ENCODE data around the gene BCR.
A peak's percentile ranks its signal among the peaks of the same experiment; 100 is the strongest.

Gene BCR

GRCh38 chr22:23275751-23276150 is 95.4 kb downstream of the BCR start:
- no peaks in the 10 kb centered on the region for H3K9me3 ChIP-seq (ENCODE audit: control insufficient read depth, insufficient read depth, low read length)
- peak overlapping the region; percentile 24 for H3K9ac ChIP-seq (ENCODE audit: low read depth, low read length)
- H3K4me1 ChIP-seq (ENCODE audit: control insufficient read depth, insufficient read depth, low read length) = no peaks in the 10 kb centered on the region
- peaks cover 70% of the 10 kb centered on the region for H3K36me3 ChIP-seq (ENCODE audit: control insufficient read depth, insufficient read depth, low read length)
- no peaks in the 10 kb centered on the region for H3K27me3 ChIP-seq (ENCODE audit: control insufficient read depth, insufficient read depth, low read length)
- H3K4me3 ChIP-seq (ENCODE audit: low read depth, low read length) = no peak overlapping the region

GRCh38 chr22:23276656-23277582 is 96.6 kb downstream of the BCR start:
- Histone ChIP-seq H3K4me3 (ENCODE audit: low read depth, low read length) (no peak overlapping the region), H3K4me1 (ENCODE audit: control insufficient read depth, insufficient read depth, low read length) (no peaks in the 10 kb centered on the region), H3K9ac (ENCODE audit: low read depth, low read length) (no peak overlapping the region), H3K36me3 (ENCODE audit: control insufficient read depth, insufficient read depth, low read length) (peaks cover 64% of the 10 kb centered on the region), H3K27me3 (ENCODE audit: control insufficient read depth, insufficient read depth, low read length) (no peaks in the 10 kb centered on the region), H3K9me3 (ENCODE audit: control insufficient read depth, insufficient read depth, low read length) (no peaks in the 10 kb centered on the region)

GRCh38 chr22:23277583-23278295 is 97.4 kb downstream of the BCR start:
- Histone ChIP-seq H3K4me1 (ENCODE audit: control insufficient read depth, insufficient read depth, low read length) (no peaks in the 10 kb centered on the region), H3K9ac (ENCODE audit: low read depth, low read length) (no peak overlapping the region), H3K36me3 (ENCODE audit: control insufficient read depth, insufficient read depth, low read length) (peaks cover 65% of the 10 kb centered on the region), H3K27me3 (ENCODE audit: control insufficient read depth, insufficient read depth, low read length) (no peaks in the 10 kb centered on the region), H3K4me3 (ENCODE audit: low read depth, low read length) (no peak overlapping the region), H3K9me3 (ENCODE audit: control insufficient read depth, insufficient read depth, low read length) (no peaks in the 10 kb centered on the region)

GRCh38 chr22:23278883-23279675 is 98.8 kb downstream of the BCR start:
- no peak overlapping the region for H3K4me3 ChIP-seq (ENCODE audit: low read depth, low read length)
- peaks cover 63% of the 10 kb centered on the region for H3K36me3 ChIP-seq (ENCODE audit: control insufficient read depth, insufficient read depth, low read length)
- H3K9me3 ChIP-seq (ENCODE audit: control insufficient read depth, insufficient read depth, low read length) = no peaks in the 10 kb centered on the region
- no peaks in the 10 kb centered on the region for H3K27me3 ChIP-seq (ENCODE audit: control insufficient read depth, insufficient read depth, low read length)
- H3K9ac ChIP-seq (ENCODE audit: low read depth, low read length) = no peak overlapping the region
- H3K4me1 ChIP-seq (ENCODE audit: control insufficient read depth, insufficient read depth, low read length) = no peaks in the 10 kb centered on the region

- no peaks in the 10 kb centered on the region for H3K9me3 ChIP-seq (ENCODE audit: control insufficient read depth, insufficient read depth, low read length)
- no peak overlapping the region for H3K9ac ChIP-seq (ENCODE audit: low read depth, low read length)
- no peaks in the 10 kb centered on the region for H3K27me3 ChIP-seq (ENCODE audit: control insufficient read depth, insufficient read depth, low read length)
- no peak overlapping the region for H3K4me3 ChIP-seq (ENCODE audit: low read depth, low read length)
- H3K4me1 ChIP-seq (ENCODE audit: control insufficient read depth, insufficient read depth, low read length) = no peaks in the 10 kb centered on the region
- peaks cover 65% of the 10 kb centered on the region for H3K36me3 ChIP-seq (ENCODE audit: control insufficient read depth, insufficient read depth, low read length)
These were observed 99.5 kb downstream of the BCR start for GRCh38 chr22:23279781-23280180.

- Histone ChIP-seq H3K9ac (ENCODE audit: low read depth, low read length) (no peak overlapping the region), H3K4me3 (ENCODE audit: low read depth, low read length) (no peak overlapping the region), H3K36me3 (ENCODE audit: control insufficient read depth, insufficient read depth, low read length) (peaks cover 64% of the 10 kb centered on the region), H3K4me1 (ENCODE audit: control insufficient read depth, insufficient read depth, low read length) (no peaks in the 10 kb centered on the region), H3K27me3 (ENCODE audit: control insufficient read depth, insufficient read depth, low read length) (no peaks in the 10 kb centered on the region), H3K9me3 (ENCODE audit: control insufficient read depth, insufficient read depth, low read length) (no peaks in the 10 kb centered on the region)
These were observed 100.2 kb downstream of the BCR start for GRCh38 chr22:23280356-23281052.

GRCh38 chr22:23281053-23281405 is 100.7 kb downstream of the BCR start:
- Histone ChIP-seq H3K27me3 (ENCODE audit: control insufficient read depth, insufficient read depth, low read length) (no peaks in the 10 kb centered on the region), H3K4me3 (ENCODE audit: low read depth, low read length) (no peak overlapping the region), H3K9ac (ENCODE audit: low read depth, low read length) (no peak overlapping the region)

GRCh38 chr22:23281406-23282088 is 101.2 kb downstream of the BCR start:
- H3K36me3 ChIP-seq (ENCODE audit: control insufficient read depth, insufficient read depth, low read length) = peaks cover 62% of the 10 kb centered on the region

More at GRCh38 chr22:23281053-23281405, 100.7 kb downstream of the BCR start:
- H3K9me3 ChIP-seq (ENCODE audit: control insufficient read depth, insufficient read depth, low read length) = no peaks in the 10 kb centered on the region
- H3K36me3 ChIP-seq (ENCODE audit: control insufficient read depth, insufficient read depth, low read length) = peaks cover 61% of the 10 kb centered on the region
- H3K4me1 ChIP-seq (ENCODE audit: control insufficient read depth, insufficient read depth, low read length) = no peaks in the 10 kb centered on the region

GRCh38 chr22:23282089-23282501 is 101.8 kb downstream of the BCR start:
- H3K9ac ChIP-seq (ENCODE audit: low read depth, low read length) = no peak overlapping the region
- no peaks in the 10 kb centered on the region for H3K9me3 ChIP-seq (ENCODE audit: control insufficient read depth, insufficient read depth, low read length)
- H3K36me3 ChIP-seq (ENCODE audit: control insufficient read depth, insufficient read depth, low read length) = peaks cover 61% of the 10 kb centered on the region
- H3K4me3 ChIP-seq (ENCODE audit: low read depth, low read length) = no peak overlapping the region
- no peaks in the 10 kb centered on the region for H3K4me1 ChIP-seq (ENCODE audit: control insufficient read depth, insufficient read depth, low read length)
- no peaks in the 10 kb centered on the region for H3K27me3 ChIP-seq (ENCODE audit: control insufficient read depth, insufficient read depth, low read length)

More at GRCh38 chr22:23281406-23282088, 101.2 kb downstream of the BCR start:
- Histone ChIP-seq H3K4me3 (ENCODE audit: low read depth, low read length) (no peak overlapping the region), H3K9ac (ENCODE audit: low read depth, low read length) (no peak overlapping the region), H3K4me1 (ENCODE audit: control insufficient read depth, insufficient read depth, low read length) (no peaks in the 10 kb centered on the region), H3K9me3 (ENCODE audit: control insufficient read depth, insufficient read depth, low read length) (no peaks in the 10 kb centered on the region), H3K27me3 (ENCODE audit: control insufficient read depth, insufficient read depth, low read length) (no peaks in the 10 kb centered on the region)

GRCh38 chr22:23282516-23282915 is 102.2 kb downstream of the BCR start:
- no peak overlapping the region for H3K4me3 ChIP-seq (ENCODE audit: low read depth, low read length)
- H3K27me3 ChIP-seq (ENCODE audit: control insufficient read depth, insufficient read depth, low read length) = no peaks in the 10 kb centered on the region
- no peak overlapping the region for H3K9ac ChIP-seq (ENCODE audit: low read depth, low read length)
- H3K4me1 ChIP-seq (ENCODE audit: control insufficient read depth, insufficient read depth, low read length) = no peaks in the 10 kb centered on the region
- H3K36me3 ChIP-seq (ENCODE audit: control insufficient read depth, insufficient read depth, low read length) = peaks cover 62% of the 10 kb centered on the region
- no peaks in the 10 kb centered on the region for H3K9me3 ChIP-seq (ENCODE audit: control insufficient read depth, insufficient read depth, low read length)
